Astrocyte (in vitro differentiated cells and primary cell): ENCODE data around the gene ZNF385D.

Experiments used
- CTCF ChIP-seq: IDR thresholded peaks from 2 replicates; pipeline ENCODE4 v1.5.1; 2011; ENCODE audit warnings: low read depth, mild to moderate bottlenecking, inconsistent platforms, low read length, moderate library complexity; ENCODE audit not compliant: insufficient read depth
- EZH2 ChIP-seq: IDR thresholded peaks from 2 replicates; pipeline ENCODE4 v1.6.1; 2012; ENCODE audit warnings: mild to moderate bottlenecking, low read length, inconsistent platforms; ENCODE audit not compliant: insufficient read depth

GRCh38 chr3:21462141-21462540 is 288.9 kb downstream of the ZNF385D start:
- TF ChIP-seq CTCF (no peak), EZH2 (no peak)
